Measurements from ENCODE around the gene SGPL1. TPM values are rescaled to one million over a fixed set of nuclear protein-coding genes. Genes with fewer than 3 reads are reported as not detected.

SGPL1 gene
- total RNA-seq, 2 donors from 2014 or later, result 21.8 to 23.9 TPM

DNA sequence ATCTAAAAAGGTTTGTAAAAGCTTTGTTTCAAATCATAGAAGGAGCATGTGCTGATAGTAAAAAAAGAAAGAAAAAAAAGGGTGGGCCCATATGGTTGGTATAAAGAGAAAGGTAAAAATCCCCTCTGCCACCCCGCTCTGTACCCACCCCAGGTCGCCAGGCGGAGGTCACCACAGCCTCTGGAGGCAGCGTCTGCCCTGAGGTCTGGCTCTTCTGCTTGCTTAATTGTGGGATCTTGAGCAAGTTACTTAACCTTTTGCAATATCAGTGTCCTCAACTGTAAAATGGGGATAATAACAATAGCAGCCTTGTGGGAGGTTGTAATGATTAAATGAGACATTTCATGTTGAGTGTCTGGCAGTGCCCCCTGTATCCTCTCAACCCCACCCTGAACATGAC is 83.3 kb downstream of the SGPL1 start:
- no peaks in the 10 kb centered on the region for H3K9me3 Mint-ChIP-seq
- H3K36me3 Mint-ChIP-seq, result no peaks in the 10 kb centered on the region
- H3K27ac Mint-ChIP-seq, result no peak overlapping the region
- no peak for DNase-seq (ENCODE audit: low spot score in 2 of 2)
- no peak for ATAC-seq

DNA sequence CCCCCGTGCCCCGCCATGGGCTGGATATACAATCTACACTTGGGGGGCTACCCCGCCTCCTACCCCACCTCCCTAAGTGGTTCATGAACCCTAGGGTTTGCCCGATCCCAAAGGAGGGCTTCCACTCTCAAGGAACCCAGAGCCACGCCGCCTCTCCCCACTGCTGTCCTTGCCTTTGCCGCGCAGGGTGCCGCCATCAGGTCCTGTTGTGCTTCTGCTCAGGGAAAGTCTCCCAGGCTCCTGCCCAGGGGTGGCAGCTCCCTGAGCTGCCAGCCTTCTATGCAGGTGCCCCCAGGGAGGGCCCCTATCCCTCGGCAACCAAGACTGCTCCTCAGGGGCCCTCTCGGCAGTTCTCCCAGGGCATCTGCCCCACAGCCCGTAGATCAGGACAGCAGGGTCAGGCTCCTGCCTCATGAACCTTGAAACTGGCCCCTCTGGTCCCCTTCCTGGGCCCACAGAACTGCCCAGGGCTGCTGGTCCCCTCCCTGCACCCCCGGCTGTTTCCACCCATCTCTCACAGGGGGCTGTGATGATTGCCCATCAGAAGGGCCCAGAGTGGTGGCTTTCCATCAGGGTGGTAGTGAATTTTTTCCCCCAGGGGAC is 85.6 kb downstream of the SGPL1 start:
- no peaks in the 10 kb centered on the region for H3K9me3 Mint-ChIP-seq
- ATAC-seq (no peak), DNase-seq (ENCODE audit: low spot score in 2 of 2) (no peak)
- no peaks in the 10 kb centered on the region for H3K36me3 Mint-ChIP-seq
- peak overlapping the region in 1 of 2 donors; percentile 22 for H3K27ac Mint-ChIP-seq

DNA sequence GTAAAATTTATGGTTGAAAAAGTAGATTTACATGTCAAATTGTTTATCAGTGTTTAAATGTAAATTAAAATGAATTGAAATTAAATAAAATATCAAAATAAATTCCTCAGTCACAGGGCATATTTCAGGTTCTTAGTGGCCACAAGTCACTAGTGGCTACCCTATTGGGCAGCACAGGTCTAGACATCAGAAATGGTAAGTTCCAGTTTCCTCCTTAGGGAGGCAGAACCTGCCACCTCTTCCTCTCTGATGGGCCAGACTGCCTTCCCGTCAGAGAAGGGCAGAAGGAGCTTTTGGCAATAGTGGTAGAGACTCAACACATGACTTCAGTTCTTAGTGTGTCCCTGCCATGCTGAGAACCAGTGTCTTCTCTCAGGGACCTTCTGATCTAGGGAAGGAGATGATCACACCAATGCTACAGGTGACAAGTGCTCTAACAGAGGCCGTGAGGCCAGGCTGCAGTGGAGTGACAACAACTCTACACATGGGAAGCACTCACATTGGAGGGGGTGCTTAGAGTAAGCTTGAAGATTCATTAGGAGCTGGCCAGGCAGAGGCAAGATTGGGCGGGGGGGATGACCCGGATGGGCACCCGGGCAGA is 87.0 kb downstream of the SGPL1 start:
- Mint-ChIP-seq H3K9me3 (no peaks in the 10 kb centered on the region), H3K27ac (no peak overlapping the region), H3K36me3 (no peaks in the 10 kb centered on the region)
- DNase-seq (ENCODE audit: low spot score in 2 of 2) (peak in 1 of 2 donors; percentile 40), ATAC-seq (no peak)

DNA sequence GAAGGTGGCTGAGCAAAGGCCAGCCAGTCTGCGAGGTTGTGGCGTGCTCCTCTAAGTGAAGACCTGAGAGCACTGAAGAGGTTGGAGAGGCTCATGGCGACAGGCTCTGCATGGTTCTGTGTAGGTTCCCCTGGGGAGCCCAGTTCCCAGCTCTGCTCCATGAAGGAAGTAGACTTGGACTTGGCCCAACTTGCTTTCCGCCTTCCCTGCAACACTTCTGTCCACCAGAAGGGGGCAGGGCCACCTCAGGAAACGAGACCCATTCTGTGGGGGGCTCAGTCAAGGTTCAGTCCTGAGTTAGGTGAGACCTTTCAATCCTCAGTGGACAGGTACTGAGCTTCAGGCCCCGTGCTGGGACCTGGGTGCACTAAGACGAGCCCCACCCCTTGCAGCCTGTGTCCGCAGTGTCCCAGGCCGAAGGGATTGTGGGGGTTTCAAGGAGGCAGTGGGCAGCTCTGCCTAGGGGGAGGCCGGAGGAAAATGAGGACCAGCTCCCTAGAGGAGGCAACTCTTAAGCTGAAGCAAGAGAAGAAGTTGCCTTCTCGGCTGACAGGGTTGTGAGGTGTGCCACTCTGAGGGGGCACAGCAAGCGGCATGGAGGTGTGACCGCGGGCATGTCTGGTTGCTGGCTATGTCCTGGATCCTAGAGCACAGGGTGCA is 87.6 kb downstream of the SGPL1 start:
- no peaks in the 10 kb centered on the region for H3K9me3 Mint-ChIP-seq
- H3K36me3 Mint-ChIP-seq, result no peaks in the 10 kb centered on the region
- H3K27ac Mint-ChIP-seq, result no peak overlapping the region
- ATAC-seq, result peak in 1 of 2 donors; percentile 37
- peak; percentile 49 to 56 for DNase-seq (ENCODE audit: low spot score in 2 of 2)

DNA sequence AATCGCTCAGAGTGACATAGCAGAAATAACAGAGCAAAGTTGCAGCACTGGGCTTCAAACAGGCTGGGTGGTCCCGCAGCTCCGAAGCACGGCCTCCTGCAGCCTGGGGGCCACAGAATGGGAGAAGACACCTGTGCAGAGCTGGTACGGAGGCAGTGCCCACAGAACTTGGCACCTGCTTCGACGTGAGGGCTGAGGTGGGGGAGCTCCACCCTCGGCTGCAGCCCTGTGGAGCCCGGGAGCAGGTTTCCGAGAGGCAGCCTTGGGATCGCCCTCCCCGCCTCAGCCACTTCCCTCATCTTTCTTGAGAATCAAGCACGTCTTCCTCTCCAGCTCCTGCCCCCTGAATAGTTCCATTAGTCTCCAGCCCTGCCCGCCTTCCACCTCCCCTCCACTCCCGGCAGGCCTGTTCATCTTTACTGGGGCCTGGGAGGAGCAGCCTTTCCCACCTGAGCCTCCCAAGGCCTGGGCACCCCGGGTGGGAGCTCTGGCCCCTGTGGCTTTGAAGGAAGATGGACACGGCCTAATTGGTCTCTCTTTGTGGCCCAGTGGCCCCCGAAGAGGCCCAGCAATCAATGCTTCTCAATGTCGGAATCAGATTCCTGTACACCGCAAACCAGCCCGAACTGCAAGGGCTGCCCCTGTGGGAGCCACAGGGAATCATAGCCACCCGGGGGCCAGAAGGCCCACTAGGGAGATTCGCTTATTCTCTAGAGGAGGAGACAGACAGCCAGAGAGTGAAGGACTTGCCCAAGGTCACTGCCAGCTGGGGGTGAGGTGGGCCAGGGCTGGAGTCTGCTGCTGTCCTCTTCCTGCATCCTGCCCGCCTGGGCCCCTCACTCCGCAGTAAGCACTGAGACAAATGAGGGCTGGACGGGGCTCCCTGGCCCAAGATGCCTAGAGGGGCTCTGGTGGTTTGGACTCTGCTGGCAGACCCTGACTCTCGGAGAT is 89.6 kb downstream of the SGPL1 start:
- DNase-seq (ENCODE audit: low spot score in 2 of 2) (peak in 1 of 2 donors; percentile 42), ATAC-seq (no peak)
- H3K36me3 Mint-ChIP-seq, result no peaks in the 10 kb centered on the region
- no peak overlapping the region for H3K27ac Mint-ChIP-seq
- no peaks in the 10 kb centered on the region for H3K9me3 Mint-ChIP-seq

DNA sequence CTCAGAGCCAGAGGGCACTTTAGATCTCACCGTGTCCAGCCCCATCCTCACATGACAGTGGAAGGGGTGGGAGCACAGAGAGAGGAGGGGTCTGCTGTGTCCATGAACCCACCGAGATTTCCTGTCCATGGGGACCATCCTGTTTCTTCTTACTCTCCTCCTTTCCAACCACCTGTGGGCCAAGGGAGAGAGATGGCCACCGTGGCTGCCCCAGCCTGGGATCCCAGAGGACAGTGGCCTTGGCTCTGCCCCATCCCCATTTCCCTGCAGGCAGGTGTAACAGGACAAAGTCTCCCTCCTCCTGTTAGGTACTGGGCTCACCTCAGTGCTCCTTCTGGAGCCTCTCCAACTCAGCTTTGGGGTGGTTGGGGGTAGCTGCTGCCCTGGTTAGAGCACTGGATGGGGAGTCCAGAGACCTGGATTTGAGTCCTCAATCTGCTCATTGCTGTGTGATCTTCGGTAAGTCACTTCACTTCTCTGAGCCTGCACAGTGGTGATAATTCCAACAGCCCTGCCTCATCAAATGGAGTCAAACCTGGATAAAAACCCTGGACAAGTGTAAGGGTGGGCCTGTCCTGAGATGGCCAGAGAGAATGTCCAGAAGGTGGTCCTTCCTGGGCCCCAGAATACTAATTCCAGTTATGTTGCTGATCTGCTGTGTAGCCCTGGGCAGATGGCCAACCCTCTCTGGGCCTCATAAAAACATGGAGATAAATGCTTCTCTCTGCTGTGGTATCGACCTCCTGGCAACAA is 90.5 kb downstream of the SGPL1 start:
- Mint-ChIP-seq H3K27ac (no peak overlapping the region), H3K36me3 (no peaks in the 10 kb centered on the region), H3K9me3 (no peaks in the 10 kb centered on the region)
- ATAC-seq, result no peak
- no peak for DNase-seq (ENCODE audit: low spot score in 2 of 2)

DNA sequence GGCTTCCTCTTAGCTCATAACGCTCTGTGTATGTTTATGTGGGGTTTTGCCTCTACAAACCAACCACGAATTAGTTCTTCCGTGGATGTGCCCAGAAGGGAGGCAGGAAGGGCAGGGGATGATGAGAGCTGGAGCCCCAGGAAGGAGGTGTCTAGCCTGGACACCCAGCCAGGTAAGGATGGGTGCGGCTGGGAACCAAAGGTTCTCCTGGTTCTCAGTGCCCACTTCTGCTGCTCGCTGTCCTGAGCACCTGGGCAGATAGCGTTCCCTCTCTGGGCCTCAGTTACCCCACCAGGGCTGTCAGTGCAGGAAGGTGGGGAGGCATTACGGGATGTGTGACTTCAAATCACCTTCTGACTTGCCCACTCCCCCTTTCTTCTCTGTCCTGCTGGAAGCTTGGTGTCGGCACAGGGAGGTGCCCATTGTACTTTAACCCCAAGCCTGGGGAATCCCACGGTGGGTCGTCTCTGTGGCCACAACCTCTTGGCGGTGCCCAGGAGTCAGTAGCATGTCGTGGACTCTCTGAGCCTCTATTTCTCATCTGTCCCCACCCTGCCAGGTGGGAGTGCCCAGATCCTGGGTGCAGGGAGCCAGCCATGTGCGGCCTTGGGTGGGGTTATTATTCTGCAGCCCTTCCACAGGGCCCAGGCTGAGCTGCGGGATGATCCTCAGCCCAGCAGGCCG is 91.3 kb downstream of the SGPL1 start:
- ATAC-seq (no peak), DNase-seq (ENCODE audit: low spot score in 2 of 2) (peak in 1 of 2 donors; percentile 9)
- Mint-ChIP-seq H3K27ac (no peak overlapping the region), H3K36me3 (no peaks in the 10 kb centered on the region), H3K9me3 (peaks cover 0 to 2% of the 10 kb centered on the region in 2 donors)

DNA sequence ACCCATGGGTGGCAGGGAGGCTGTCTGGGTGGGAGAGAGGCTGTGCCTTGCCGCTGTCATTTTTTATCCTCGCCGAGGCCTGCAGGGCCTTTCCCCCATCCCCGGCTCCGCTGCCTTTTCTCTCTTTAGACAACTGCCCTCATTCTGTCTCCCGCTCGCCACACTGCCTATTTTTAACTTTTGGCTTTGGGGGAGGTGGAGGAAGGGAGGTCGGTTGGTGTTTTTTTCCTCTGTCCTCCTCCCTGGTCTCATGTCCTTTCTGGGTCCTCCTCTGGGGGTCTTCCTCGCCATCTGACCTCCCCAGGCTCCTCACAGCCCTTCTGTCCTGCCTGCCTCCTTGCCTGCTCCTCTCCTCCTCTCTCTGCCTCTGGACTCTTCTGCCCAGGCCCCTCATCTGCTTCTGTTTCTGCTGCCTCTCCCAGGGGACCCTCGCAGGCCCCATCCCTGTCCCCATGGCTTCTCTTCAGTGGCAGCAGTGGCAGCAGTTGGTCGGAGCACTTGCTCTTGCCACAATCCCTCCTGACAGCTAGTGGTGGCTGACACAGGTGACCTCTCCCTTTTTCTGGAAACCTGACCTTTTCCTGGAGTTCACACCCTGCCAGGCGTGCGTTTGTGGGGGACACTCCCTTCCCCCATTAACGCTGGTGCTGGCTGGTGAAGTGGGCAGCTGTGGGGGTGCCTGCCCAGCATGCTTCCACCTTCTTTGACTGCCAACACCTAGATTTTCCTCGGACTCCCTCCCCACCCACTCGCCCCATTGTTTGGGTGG is 92.1 kb downstream of the SGPL1 start:
- DNase-seq (ENCODE audit: low spot score in 2 of 2) (peak in 1 of 2 donors; percentile 37), ATAC-seq (no peak)
- Mint-ChIP-seq H3K36me3 (no peaks in the 10 kb centered on the region), H3K27ac (no peak overlapping the region), H3K9me3 (peaks cover 0 to 3% of the 10 kb centered on the region in 2 donors)

DNA sequence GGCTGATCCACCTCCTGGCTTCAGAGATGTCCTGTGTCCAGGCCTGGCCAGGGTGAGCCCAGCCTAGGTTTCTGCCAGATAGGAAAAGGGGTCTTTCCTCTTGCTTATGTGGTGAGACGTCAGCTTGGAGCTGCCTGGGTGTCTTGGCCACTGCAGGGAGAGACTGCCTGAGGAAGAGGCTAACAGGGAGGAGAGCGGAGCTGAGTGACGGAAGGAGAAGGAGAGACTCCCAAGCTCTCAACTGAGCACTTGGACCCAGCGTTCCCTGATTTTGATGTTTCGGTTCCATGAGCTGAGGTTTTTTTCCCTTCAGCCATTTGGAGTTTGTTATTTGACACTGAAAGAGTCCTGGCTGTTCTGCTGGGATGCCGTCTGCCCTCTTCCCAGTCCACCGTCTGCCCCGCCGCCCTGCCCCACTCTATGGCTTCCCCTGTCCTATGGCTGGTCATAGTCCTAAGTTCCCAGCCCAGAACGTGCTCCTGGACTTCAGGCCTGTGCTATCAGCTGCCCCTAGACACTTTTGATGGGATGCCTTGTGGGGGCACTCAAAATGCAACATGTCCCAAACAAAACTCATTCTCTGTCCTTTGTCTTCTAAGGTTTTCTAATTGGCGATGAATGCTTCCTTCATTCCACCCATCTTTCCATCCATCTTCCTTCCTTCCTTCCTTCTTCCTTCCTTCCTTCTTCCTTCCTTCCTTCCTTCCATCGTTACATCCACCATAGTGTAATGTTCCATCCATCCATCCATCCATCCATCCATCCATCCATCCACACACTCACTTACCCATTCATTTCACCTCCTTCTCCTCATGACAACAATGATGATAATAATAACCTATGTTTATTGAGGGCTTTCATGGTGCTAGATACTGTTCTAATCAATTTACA is 92.9 kb downstream of the SGPL1 start:
- ATAC-seq (no peak), DNase-seq (ENCODE audit: low spot score in 2 of 2) (no peak)
- Mint-ChIP-seq H3K9me3 (peaks cover 0 to 3% of the 10 kb centered on the region in 2 donors), H3K36me3 (no peaks in the 10 kb centered on the region), H3K27ac (no peak overlapping the region)

DNA sequence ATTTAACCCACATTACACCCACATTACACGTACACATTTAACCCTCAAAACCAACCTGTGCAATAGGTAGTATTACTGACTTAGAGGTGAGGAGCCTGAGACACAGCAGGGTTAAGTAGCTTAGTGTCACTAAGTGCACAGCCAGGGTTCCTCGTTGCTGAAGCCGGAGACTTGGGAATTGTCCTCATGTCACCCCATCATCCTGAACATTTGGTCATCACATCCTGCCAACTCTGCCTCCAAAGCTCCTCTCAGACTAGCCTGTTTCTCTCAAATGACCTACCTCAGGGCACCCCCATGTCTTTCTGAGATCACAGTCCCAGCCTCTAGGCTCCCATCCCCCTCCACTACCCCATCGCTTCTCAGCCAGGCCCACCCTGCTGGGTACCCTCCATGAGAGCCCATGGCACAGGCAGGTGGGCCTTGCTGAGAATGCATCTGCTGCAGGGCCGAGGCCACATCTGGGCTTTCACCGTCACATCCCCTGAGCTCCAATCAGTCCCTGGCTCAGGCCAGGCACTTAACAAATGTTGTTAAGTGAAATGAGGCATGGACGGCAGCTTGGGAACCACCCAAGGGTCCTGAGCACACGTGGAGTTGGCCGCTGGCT is 93.7 kb downstream of the SGPL1 start:
- Mint-ChIP-seq H3K27ac (no peak overlapping the region), H3K9me3 (peaks cover 0 to 3% of the 10 kb centered on the region in 2 donors), H3K36me3 (no peaks in the 10 kb centered on the region)
- DNase-seq (ENCODE audit: low spot score in 2 of 2) (no peak), ATAC-seq (no peak)

DNA sequence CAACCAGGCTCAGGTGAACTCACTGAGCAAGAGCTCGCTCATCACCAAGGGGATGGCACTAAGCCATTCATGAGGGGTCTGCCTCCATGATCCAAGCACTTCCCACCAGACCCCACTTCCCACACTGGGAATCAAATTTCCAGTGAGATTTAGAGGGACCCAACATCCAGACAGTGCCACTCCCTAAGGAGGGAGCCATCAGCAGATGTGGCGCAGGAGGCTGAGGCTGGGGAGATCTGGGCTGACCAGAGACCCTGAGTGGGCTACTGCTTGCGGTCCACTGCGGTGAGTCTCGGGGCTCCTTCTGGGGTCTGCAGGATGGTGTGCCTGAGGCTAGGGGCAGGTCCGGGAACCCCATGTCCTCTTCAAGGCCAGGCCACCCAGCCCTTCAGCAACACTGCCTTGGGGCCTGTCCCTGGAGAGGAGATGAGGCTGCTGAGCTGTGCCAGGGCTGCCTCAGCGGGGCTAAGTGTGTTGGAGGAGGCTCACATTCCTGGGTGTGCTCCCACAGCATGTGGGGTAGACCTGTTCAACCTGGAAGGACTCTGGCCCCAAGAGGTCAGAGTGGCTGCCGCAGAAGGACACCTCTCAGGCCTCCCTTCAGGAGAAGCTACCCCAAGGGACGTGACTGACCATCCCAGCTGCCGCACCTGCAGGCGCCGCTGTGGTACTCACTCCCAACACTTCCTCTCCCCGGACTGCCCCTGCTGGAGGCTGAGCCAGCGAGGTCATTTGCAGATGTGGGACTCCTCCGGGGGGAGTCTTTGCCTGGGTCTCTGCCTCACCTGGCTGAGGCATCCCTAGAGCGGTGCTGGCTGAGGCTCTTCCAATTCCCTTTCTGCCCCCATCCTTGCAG is 95.0 kb downstream of the SGPL1 start:
- Mint-ChIP-seq H3K27ac (no peak overlapping the region), H3K9me3 (peaks cover 0 to 3% of the 10 kb centered on the region in 2 donors), H3K36me3 (no peaks in the 10 kb centered on the region)
- no peak for ATAC-seq
- DNase-seq (ENCODE audit: low spot score in 2 of 2), result no peak

DNA sequence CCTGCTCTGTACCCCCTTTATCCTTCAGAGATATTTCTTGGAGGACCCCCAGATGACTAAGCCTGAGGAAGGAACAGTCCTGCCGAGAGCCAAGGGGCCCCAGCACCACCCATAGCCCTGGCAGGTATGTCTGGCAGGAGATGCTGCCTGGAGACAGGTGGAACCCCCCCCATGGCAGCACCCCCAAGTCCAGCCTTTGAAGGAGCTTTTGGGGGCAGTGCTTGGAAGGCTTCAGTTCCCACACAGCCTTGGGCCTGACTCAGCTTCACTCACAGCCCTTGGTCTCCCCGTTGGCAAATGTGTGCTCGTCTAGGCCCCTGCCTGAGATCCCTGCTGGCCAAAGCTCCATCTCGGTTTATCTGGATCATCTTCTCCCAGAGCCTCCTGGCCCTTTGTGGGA is 95.6 kb downstream of the SGPL1 start:
- ATAC-seq, result no peak
- Mint-ChIP-seq H3K27ac (no peak overlapping the region), H3K36me3 (no peaks in the 10 kb centered on the region), H3K9me3 (peaks cover 0 to 3% of the 10 kb centered on the region in 2 donors)
- DNase-seq (ENCODE audit: low spot score in 2 of 2), result no peak

DNA sequence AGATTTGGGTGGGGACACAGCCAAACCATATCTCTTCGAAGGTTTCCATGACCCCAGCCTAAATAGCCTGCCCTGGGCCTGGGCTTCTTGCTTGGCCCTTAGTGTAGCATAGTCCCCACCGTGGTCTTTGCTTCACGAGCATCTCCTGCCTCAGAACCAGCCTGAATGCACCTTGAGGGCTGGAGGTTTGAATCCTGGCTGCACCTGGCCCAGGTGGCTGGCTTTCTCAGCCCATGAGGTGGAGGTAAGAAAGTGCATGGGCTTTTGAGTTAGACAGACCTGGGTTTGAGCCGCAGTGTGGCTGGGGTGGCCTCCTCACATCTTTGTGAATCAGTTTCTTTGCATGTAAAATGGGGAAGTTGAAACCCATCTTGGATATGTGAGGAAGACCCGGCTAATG is 96.8 kb downstream of the SGPL1 start:
- Mint-ChIP-seq H3K9me3 (peaks cover 0 to 3% of the 10 kb centered on the region in 2 donors), H3K36me3 (no peaks in the 10 kb centered on the region), H3K27ac (no peak overlapping the region)
- ATAC-seq (no peak), DNase-seq (ENCODE audit: low spot score in 2 of 2) (no peak)

Data from activated naive CD4-positive, alpha-beta T cell treated with anti-CD3 and anti-CD28 coated beads, Interleukin-2, amount 50 U/mL, for 72 hours (primary cell).